ENCODE data around the gene MAB21L1. TPM values are rescaled to one million over a fixed set of nuclear protein-coding genes. Genes with fewer than 3 reads are reported as not detected.

MAB21L1 gene
- polyA plus RNA-seq, 10 donors = 5.4 to 12.7 (median 7.5) TPM

DNA sequence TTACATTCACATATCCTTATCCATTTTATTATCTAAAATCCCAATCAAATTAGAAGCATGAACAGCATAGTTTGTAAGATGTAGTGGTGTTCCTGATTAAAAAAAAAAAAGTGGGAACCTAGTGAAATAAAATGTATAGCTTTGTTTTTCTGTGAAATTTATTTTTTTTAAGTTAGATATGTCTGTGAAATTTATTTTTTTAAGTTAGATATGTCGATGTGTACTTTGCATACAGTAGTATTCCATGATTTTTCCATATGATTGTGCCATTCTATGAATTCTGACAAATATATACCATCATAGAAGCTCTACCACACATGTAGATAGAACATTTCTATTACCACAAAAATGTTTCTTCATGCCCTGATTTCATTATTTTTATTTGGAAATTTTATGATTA, 6.0 kb upstream of the MAB21L1 start:
- DNase-seq = no peak

- DNase-seq = peak in 1 of 3 donors; percentile 31
Measured at GRCh38 chr13:35481777-35482176, 5.3 kb upstream of the MAB21L1 start.

DNA sequence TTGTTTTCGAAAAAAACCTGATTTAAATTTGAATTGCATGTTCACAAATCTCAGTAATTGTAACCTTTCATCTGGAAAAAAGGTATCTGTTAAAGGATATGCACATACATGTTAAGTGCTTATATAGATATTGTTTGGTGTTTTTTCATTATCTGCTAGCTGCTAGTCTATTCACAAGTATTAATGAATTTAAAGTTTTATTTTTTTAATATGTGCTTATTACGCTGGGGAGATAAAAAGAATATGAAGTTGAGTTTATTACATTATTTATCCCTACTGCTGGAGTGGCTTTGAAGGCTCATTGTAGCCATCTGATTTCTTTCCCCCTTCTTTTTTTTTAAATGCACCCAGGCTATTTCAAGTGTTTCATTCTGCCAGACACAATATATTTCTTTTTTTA, 3.9 kb upstream of the MAB21L1 start:
- no peak for DNase-seq

- DNase-seq = no peak
Measured at GRCh38 chr13:35479706-35480105, 3.2 kb upstream of the MAB21L1 start.

GRCh38 chr13:35479038-35479492, 2.6 kb upstream of the MAB21L1 start:
- no peak for DNase-seq

GRCh38 chr13:35478271-35479037, 2.0 kb upstream of the MAB21L1 start:
- peak in 1 of 3 donors; percentile 50 for DNase-seq

GRCh38 chr13:35477386-35477946, 977 bp upstream of the MAB21L1 start:
- peak in 1 of 3 donors; percentile 43 for DNase-seq

DNA sequence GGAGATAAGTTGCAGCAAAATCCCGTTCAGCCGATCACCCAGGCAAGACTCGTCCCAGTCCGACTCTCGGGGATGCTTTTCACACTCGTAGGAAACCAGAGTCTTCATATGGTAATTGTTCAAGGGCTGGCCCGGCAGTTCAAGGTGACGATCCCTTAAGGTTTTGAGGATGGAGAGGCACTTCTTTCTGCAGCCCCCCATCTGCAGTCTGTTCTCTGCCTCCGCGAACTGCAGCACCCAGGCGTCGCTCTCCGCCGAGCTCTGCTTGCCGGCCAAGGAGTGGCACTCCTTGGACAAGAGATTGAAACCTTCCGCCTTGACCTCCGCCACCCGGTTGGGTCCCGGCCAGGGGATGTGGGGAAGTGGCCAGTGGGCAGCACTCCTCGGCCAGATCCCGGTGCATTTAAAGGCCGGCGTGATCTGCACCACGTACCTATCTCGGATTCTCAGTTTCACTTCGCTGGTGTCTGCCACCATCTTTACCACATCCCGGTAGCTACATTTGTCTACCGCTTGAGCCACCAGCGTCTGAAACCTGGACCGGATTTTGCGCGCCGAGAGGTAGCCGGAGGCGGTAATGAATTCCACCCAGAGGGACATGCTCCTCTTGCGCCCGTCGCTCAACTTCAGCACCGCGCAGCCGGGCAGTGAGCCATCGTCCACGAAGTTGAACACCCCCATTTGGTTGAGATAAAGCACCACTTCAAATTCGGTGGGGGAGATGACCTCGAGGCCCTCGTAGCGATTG, 1.1 kb downstream of the MAB21L1 start:
- DNase-seq = peak; percentile 46 to 87 (median 66)

DNA sequence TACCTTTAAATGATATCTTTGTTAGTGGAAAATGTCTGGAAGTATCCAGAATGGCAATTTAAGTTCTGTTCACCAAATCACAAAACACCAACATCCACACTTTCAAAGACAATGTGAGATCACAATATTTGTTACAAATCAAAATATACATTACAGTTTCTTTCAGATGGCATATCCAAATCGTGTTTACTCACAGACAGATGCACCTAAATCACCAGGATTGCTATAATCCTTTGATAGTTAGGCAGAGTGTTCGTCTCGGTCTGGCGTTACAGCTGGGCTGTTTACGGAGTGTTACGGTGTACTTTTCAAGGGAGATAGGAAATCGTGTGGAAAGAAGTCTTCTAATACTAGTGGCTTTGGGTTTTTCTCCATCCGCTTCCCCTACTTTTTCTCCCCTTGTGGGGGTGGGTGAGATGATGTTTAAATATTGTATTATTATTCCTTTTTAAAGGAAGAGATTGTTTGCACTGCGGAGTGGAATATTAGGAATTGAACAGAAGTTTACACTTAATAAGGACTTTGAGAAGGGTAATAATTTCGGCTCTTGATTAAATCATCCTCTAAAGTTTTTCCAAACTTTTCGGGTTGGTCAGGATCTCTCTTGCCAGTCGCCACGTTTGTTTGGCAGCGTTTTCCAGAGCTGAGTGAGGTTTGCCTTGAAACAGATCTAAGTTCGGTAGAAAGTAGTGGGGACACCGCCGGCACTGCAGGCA, 1.8 kb downstream of the MAB21L1 start:
- peak in 1 of 3 donors; percentile 64 for DNase-seq

DNA sequence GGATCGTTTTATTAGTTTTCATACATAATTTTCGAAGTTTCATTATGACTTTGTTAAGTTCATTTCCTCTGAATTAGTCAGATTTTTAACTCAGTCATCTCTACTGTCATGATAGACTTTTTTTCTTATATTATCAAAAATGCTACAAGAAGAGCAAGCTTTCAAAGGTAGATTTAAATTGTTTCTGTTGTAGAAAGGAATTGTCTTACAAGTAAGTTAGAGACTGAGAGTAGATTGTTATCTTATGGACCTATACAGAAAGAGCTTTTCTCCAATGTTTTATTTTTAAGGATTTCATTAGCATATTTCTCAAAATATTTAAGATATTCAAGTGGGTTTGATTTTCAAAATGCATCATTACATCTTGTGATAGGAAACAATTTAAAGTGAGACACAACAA, 2.7 kb downstream of the MAB21L1 start:
- no peak for DNase-seq

GRCh38 chr13:35473206-35473775, 3.2 kb downstream of the MAB21L1 start:
- peak in 1 of 3 donors; percentile 50 for DNase-seq

DNA sequence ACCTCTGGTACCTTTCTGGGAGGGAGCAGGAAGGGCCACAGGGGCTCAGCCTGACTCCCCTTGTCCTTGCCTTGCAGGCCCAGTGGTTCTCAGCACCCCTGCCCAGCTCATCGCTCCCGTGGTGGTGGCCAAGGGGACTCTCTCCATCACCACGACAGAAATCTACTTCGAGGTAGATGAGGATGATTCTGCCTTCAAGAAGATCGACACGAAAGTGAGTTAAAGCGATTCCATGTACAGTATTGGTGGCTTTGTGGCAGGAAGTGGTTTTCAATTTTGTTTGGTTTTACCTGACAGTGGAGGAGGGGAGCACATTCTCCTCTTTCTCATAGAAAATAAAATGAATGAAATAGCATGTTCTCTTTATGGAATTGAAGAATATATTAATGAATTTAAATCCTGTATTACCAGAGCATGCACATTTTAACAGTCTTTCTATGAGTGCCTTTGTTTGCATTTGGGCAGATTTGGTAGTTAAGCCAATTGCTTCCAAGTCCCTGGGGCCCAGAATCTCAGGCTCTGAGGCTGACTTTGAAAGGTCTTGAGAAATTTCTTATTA, 4.1 kb downstream of the MAB21L1 start:
- peak in 1 of 3 donors; percentile 78 for DNase-seq

DNA sequence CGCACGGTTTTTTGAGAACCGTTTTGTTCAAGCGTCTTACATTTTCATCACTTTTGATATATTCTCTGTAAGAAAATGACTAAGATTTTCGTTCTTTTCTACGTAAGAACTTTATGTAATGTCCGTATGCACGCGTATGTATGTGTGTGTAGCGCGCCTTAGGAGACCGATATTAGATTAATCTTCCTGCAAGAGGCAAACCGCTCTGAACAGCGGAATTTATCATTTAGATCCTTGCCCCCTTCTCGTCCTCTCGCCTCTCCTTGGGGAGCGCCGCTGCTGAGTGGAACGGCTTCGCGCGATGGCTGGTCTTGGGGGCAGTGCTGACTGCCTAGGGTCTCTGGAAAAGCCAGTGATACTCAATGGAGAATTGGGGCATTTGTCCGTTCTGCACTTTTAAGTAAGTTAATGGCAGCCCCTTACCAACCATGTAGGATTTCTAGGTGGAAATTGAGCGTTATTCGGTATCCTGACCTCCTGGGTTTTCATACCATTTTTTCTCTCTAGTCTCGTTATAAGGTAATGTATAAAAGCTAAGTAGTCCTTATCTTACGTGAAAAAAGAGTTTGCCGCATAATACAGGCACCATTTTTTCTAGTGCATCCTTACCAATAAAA, 4.7 kb downstream of the MAB21L1 start:
- DNase-seq = peak in 1 of 3 donors; percentile 79

- DNase-seq = peak in 2 of 3 donors; percentile 79 to 93
Measured at GRCh38 chr13:35470671-35471661, 5.5 kb downstream of the MAB21L1 start.

DNA sequence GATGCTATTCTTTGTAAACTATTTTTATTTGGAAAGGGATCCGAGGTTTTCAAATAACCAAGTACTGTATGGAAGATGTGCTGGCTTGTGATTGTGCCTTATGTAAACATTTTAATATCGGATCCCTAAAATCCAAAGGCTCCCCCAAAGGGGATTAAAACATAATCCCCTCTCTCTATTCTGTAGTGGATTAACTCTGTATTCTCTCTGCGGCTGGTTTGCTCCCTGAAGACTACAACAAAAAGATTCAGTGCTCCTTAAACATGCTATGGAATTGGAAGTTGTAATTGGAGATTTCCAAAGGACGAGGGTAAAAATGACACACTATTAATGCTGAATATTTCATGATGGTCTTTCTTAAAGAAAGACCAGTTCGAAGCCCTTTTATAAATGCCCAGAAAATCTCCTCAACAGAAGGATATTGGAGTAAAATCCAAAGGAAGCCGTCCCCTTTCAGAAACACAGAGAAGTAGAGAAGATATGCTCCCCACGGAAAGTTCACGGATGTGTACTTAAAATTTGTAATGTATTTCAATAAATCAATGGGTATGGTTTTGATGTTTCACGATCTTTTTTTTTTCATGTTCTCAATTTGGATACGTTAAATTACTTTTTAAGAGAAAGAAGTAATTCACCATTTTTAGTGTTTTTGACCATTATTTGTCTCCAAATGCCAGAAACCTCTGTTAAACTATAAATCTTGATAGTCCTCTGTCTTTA, 6.5 kb downstream of the MAB21L1 start:
- peak in 1 of 3 donors; percentile 64 for DNase-seq

- DNase-seq = no peak
Measured at GRCh38 chr13:35468195-35468594, 8.3 kb downstream of the MAB21L1 start.

DNA sequence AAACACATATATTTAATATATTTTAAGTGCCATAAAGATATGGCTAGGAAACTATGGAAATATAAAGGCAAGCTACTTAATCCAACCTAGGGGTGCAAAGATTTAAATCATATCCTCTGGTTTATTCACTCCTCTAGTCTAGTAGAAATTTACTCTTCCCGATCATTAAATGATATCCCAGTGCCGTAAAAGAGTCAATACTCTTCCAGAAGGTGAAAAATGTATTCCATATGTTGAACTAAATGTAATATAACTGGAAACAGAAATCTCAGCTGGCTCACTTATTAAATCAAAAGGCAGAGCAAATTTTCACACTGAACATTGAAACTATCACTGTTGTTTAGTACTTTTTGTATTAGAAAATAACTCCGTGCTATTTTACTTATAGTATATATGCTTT, 11.1 kb downstream of the MAB21L1 start:
- peak in 1 of 3 donors; percentile 57 for DNase-seq

- DNase-seq = no peak
Measured at GRCh38 chr13:35460061-35460460, 16.4 kb downstream of the MAB21L1 start.

DNA sequence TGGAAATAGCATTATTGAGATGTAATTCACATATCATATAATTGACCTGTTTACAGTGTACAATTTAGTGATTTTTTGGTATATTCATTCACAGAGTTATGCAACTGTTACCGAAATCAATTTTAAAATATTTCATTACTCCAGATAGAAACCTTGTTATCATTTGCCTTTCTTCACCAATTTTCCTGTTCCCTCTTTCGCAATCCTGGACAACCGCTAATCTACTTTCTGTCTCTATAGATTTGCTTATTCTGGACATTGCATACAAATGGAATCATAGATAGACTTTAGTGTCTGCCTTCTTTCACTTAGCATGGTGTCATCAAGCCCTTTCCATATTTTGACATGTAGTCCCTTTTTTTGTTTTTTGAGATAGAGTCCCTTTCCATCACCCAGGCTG, 19.2 kb downstream of the MAB21L1 start:
- DNase-seq = no peak
